Right kidney (tissue), 1 donor: ENCODE measurements around the gene SNX3.
"Not testable (repeated sequence)": the region's sequence is repeated elsewhere in the genome, so short reads cannot be mapped to it uniquely, and the experiment has no call there.

Source experiments
- DNase-seq: peaks from one replicate; pipeline ENCODE4 v3.0.0-alpha.2; 2016

SNX3 gene

DNA sequence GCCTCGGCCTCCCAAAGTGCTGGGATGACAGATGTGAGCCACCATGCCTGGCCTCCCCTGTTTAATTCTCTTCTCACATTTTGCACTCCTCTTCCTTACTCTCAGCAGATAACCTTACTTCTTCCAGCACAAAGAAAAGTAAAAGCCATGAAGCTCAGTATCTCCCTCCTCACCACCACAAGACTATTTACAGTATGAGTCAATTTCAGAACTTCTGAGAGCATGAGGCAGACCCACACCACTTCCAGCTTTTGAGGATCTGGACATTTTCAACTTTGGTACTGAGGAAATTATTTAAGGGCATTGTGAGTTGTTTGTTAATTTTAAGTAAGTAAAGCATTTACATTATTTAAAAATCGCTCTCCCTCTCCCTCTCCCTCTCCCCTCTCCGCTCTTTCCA, 8.0 kb upstream of the SNX3 start:
- no peak for DNase-seq

DNA sequence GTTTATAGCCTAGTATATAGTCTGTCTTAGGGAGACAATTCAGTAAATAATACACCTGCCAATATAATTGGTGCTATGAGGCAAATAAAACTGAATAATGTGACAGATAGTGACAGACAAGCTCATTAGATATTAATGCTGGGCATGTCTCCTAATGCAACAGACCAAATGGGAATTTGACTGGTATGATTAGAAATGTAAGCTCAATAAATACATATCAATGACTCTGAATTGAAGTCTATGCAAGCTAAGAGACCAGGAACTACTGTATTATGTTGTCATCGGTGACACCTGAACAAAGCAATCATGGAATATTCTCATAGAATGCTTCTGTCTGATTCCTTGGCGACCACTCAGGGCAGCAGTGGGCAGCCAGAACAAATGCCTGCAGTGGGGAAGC, 2.5 kb upstream of the SNX3 start:
- no peak for DNase-seq

DNA sequence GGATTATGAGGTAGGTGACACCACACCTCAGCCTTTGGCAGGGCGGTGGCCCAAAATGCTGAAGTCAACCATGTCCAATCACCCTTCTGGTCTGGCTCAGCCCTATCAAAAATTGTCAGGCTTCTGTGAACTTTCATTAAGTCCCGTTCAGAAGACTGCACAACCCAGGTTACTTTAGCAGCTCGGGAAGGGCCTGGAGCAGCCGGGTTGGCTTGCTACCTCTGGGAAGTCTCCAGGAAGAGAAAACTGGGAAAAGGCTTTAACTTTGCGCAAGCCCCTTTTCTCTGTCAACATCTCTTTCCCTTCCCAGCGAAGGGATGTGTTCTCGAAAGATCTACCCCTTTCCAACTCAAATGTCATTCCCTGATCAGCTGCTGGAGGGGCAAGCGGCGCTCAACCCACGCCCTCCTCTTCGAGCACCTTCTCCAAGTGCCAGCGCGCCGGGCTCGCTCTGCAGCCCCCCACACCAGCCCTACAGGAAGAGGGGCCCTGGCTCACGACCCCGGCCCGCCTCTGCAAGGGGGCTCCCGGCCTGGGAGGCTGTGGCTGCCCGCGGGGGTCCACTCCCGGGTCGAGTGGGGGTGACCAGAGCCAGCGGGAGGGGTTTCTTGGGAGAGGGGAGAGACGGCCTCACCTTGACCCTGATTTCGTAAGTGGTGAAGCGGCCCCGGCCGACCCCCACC, 573 bp downstream of the SNX3 start:
- no peak for DNase-seq

DNA sequence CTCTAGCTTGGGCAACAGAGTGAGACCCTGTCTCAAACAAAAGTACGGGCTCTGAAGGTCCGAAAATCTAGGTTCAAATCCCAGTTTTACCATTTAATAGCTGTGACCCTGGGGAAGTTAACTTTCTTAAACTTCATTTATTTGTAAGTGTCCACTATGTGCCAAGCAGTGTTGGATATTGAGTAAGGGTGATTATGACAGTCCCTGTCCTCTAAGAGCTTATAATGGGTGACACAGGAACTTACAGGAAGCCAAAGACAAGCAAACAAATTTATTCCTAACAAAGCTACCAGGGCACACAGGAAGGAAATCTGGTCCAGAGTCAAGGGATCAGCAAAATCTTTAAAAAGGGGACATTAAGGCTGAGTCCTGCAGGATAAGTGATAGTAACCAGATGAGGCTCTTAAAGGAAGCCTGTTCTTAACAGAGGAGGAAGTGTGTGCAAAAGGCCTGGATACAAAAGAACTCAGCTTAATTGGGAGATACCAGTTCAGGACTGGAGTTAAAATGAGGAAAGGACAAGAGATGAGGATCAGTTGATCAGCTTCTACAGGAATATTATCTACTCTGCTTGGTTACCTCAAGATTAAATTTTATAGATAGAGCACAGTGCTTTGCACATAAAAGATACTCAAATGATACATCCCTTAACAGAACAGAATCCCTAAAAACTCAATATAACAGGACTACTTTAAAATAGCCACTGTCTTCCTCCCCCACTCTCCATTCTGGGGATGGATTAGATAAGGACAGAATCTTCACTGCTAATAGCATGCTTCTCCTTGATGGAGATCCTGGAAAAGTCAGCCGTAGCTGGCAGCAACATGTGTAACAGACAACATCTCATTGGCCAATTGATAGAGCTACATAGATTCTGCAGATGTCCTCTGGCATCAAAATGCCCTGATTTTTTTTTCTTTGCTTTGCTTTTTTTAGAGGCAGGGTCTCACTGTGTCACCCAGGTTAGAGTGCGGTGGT, 6.1 kb downstream of the SNX3 start:
- no peak for DNase-seq

DNA sequence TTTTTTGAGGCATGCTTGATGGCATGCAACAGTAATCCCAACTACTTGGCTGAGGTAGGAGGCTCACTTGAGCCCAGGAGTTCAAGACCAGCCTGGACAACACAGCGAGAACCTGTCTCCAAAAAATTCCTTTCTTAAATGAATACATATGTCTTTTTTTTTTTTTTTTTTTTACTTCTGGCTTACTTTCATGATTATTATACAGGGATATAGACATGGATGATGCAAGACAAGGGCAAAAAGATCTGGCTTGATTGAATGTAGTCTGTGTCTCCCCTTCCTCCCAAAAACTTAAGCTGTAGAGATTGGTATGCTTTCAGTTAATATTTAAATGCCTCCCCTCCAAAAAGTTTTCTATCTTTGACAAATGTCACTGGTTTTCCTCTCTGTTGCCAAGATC, 7.6 kb downstream of the SNX3 start:
- no peak for DNase-seq

DNA sequence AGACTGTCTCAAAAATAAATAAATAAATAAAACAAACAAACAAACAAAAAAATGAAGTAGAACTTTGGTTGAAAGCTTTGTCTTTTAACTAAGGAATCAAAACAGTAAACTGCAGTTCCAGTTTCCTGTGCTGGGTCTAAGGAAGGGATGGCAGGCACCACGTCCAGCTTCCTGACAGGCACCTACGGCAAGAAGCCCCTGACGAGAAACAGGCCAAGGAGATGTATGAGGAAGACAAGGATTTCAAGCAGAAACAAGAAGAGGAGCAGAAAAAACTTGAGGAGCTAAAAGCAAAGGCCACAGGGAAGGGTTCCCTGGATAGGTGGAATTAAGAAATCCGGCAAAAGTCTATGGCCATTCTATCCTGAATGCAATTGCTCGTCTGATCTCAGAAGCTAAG, 8.8 kb downstream of the SNX3 start:
- no peak for DNase-seq

DNA sequence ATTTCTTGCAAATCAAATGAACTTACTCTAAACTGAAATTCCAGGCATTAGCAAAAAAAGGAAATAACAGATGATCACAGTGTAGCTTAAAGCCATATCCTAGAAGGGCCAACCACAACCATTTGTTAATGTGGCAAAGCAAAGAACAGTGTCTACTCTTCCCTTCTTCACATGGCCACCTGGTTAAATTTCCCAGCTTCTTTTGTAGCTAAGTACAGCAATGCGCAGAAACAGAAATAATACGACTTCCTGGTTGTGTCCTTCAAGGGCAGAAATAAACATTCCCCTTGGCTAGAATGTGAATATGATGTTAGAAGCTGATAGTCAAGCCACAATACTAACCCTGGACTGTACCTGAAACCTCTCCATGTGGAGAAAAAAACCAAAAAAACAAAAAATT, 9.6 kb downstream of the SNX3 start:
- no peak for DNase-seq

DNA sequence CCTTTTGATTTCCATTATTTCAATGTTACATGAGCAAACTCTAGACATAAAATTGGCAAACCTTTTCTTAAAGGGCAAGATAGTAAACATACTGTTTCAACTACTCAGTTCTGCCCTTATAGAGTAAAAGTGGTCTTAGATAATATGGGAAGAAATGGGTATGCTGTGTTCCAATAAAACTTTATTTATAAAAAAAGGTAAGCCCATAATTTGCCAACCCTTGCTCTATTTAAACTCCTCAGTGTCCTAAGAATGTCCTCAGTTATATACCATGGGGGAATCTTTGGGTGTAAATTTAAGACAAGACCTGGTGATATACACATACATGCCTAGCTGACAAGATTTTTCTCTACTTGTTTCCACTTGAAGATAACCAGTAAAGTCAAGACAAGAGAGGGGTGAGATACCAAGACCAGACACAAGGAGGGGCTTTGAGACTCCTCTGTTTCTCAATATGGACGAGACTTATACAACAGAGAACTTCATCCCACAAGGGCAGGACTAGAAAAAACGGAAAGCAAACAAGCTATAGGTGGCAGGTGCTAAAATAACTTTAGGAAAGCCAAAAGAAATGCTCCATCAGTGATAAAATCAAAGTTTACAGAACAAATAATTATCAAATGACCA, 10.5 kb downstream of the SNX3 start:
- DNase-seq, result no peak

DNA sequence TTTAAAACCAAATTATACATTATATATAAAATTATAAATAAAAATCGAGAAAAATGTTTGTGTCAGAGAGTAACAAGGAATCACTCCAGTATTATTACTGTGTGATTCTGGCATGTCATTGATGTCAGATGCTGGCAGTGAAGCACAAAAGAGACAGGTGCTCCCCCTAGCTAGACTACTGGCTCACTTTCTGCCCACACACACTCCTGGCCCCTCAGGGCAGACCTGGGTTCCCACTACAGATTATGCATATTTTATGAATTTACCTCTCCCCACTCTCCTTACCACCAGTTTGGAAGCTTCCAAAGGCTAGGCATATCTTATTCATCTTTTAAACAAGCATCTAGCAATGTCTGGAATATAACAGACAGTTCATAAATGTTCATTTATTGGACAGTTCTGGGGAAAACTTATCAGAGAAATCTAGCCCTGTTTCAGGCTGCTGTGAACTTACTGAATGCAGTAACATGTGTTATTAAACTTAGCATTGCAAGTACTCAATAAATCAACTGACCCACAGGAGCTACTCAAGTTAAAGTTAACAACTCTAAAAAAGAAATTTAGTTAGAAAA, 12.8 kb downstream of the SNX3 start:
- DNase-seq, result no peak

DNA sequence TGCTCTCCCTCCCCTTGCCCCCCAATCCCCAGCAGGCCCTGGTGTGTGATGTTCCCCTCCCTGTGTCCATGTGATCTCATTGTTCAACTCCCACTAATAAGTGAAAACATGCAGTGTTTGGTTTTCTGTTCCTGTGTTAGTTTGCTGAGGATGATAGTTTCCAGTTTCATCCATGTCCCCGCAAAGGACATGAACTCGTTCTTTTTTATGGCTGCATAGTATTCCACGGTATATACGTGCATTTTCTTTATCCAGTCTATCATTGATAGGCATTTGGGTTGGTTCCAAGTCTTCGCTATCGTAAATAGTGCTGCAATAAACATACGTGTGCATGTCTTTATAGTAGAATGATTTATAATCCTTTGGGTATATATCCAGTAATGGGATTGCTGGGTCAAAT, 15.7 kb downstream of the SNX3 start:
- not testable (repeated sequence) for DNase-seq

DNA sequence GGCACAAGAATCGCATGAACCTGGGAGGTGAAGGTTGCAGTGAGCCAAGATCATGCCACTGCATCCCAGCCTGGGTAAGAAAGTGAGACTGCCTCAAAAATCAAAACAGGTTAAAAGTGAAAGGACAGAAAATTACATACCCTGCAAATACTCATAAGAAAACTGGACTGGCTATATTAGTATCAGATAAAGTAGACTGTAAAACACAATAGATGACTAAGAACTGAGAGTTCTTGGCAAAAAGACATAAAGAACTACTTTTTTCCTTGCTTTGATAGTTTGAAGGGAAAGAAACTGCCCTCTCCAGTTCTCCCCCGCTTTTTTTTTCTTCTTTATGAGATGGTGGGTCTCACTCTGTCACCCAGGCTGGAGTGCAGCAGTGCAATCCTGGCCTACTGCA, 17.0 kb downstream of the SNX3 start:
- no peak for DNase-seq

DNA sequence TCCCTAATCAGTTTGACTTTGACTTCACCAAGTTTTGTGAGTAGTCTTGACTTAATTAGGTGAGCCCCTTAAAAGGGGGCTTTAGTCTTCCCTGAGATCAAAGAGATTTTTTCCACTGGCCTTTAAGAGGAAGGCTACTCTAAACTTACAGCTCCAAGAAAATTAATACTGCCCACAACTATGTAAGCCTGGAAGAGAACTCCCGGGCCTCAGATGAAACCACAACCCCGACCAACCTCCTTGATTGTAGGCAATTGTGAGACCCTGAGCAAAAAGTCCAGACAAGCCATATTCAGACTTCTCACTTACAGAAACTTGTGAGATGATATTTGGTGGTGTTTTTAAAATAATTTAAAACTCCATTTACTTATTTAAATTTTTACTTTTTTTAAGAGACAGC, 18.1 kb downstream of the SNX3 start:
- DNase-seq, result no peak

DNA sequence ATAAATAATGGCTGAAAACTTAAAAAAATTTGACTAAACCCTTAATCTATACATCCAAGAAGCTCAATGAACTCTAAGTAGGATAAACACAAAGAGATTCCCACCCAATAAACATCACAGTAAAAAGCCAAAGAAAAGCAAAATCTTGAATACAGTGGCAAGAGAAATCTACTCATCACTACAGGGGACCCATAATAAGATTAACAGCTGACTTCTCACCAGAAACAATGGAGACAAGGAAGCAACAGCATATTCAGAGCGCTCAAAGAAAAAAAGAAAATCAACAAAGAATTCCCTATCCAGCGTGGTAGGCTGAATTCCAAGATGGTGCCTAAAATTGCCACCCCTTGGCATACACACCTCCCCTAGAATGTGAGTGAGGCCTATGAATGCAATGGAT, 18.6 kb downstream of the SNX3 start:
- DNase-seq, result no peak

DNA sequence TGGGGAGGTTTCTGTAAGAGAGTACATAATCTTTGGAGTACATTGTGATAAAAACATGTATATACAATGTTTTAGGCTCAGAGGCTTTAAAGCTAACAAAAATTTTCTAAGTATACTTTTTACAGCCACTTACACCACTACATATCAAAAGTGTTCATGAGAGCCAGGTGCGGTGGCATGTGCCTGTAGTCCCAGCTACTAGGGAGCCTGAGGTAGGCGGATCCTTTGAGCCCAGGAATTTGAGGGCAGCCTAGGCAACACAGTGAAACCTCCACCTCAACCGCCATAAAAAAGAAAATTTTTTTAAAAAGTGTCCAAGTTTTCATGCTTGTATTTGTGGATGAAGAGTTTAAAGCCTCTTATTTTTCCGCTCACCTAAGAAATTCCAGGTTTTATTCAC, 22.5 kb downstream of the SNX3 start:
- no peak for DNase-seq

DNA sequence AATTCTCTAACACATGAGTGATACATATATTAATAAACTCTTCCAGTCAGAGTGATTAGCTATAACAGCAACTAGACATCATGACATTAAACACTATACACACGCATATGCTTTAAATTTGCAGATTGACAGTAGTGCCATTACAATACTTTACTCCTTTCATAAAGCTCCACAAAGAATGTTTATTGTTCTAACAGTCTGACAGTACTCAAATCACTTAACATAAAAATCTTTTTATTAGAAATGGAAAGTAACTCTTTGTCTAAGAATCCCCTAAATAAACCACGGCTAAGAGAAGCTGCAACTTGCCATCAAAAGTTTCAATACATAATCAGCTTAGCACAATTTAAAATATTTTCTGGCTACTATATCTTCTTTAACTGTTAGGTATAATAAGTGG, 24.0 kb downstream of the SNX3 start:
- DNase-seq, result no peak

DNA sequence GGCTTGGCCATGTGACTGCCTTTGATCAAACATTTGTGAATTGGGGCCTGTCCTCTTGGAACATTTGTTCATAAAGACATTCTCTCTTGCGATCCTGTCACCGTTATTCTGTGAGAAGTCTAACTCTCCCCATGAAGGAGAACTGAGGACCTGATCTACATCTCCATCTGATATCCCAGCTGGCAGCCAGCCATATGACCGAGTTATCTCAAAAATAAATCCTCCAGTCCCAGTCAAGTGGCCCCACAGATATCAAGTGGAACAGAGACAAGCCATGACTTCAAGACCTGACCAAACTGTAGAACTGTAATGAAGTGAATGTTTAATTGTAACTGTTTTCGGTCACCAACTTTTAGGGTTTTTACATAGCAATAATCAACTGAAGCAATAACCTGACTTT, 25.7 kb downstream of the SNX3 start:
- DNase-seq, result no peak

DNA sequence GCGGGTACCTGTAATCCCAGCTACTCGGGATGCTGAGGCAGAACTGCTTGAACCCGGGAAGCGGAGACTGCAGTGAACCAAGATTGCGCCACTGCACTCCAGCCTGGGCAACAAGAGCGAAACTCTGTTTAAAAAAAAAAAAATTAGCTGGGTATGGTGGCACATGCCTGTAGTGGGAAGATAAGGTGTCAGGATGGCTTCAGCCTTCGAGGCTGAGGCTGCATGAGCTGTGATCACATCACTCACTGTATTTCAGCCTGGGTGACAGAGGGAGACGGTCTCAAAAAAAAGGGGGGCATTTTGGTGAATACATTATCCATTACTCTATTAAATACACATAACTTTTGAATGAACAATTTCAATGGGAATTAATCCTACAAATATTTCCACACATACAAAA, 32.4 kb downstream of the SNX3 start:
- no peak for DNase-seq

DNA sequence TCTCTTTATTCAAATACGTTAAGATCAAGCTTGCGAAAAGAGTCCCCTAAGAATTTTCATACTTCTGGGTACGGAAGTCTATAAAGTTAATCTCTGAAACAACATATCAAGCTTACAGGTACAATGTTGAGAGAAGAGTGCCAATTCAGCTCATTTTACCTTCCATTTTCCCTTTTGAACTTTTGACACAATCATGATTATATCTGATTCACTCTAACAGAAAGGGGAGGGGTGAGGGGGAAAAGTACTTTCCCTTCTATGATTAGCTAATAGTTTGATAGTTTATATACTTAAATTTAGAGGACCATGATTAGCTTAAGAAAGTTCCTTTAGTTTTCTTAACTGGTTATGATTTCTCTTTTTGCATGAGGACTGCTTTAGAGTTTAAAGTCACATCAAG, 33.5 kb downstream of the SNX3 start:
- DNase-seq, result no peak

DNA sequence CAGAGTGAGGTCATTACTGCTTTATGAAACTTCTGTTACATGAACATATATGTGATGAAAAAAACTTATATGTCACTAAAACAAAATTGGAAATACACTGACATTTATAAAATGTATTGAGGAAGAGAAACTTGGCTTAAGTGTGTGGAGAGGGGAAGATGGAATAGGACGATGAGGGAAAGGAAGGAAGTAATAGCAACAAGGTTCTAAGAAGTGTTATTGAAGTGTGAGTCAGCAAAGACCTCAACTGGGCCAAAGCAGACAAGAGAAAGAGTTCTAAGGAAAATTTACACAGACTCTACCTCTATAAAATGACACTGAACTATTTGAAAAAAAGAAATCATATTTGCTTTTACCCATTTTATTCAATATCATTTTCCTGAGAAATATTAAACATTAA, 38.3 kb downstream of the SNX3 start:
- DNase-seq, result no peak

DNA sequence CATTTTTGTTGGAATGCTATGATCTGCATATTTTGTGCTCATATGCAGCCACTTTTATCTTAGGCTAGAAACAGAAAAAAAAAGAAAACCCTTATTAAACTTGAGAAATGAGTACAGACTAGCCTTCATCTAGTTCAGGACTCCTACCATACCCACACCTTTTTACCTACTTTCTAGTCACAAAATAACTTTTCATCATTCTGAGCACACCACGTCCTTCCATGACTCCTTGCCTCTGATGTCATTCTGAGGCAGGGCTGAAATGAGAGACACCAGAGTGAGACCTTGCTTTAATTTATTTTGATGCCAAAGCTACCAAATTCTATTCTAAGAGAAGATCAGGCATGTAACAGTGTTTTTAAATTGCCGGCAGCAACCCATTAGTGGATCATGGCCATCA, 38.8 kb downstream of the SNX3 start:
- DNase-seq, result no peak

DNA sequence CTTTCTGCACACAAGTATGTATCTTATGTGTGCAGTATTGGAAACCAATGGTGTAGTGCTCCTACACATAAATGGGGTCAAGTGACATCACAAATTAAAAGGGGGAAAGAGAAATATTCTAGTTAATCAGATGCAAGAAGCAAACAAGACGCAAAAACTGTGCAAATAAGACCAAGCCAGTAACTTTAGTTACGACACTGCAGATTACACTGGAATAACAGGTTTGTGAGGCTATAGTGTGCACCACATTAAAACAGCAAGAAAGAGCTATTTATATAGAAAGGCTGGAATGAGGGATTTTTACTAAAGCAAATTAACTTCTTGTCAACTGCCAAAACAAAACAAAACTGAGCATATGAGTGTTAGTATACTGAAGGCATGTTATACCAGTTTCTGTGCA, 49.2 kb downstream of the SNX3 start:
- DNase-seq, result no peak

DNA sequence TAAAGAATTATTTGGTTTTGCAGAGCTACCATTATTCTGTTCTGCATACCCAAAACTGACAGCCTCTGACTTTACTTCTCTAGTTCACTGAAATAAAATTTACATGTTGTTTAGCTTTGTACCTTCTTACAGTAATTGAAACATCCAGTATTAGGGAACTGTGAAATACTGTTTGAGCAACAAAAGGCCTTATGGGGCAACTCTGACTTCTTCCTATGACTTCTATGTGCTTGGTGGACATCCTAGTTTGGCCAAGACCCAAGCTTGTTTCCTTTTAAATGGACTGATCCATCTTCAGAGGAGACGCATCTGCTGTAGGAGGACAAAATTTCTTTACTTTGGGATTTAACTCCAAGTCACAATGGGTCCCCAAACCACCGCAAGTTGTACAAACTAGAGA, 50.3 kb downstream of the SNX3 start:
- no peak for DNase-seq

DNA sequence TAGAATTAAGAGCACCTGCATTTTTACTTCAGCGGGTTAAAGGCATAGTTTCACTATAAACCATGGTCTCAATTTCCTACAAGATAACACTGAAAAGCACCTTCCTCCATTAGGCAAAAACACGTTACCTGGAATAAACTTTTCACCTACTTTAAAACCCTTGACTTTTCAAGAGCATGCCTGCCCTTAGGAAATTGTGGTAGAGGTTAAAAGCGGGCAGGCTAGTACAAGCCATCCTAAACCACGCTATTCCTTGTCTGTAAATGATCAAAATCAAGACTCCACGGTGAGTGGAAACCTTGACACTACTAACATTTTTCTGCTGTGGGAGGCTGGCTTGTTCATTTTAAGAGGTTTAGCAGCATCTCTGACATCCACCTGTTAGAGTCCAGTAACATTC, 51.1 kb downstream of the SNX3 start:
- no peak for DNase-seq
